GM12878 (cell line): ENCODE results near the gene LGALS4.

Experiments used
- CHD1 ChIP-seq: IDR thresholded peaks from 2 replicates; pipeline ENCODE4 v1.6.1; 2012; ENCODE audit warnings: low read depth, low read length, improper control_type of control experiment
- EZH2 ChIP-seq: IDR thresholded peaks from 2 replicates; pipeline ENCODE4 v1.6.1; 2012; ENCODE audit warnings: low read depth, mild to moderate bottlenecking, control low read depth, inconsistent platforms, low read length, borderline replicate concordance; ENCODE audit not compliant: control insufficient read depth
- POLR2A ChIP-seq: IDR thresholded peaks from 2 replicates; pipeline ENCODE4 v1.6.1; 2011; ENCODE audit warnings: low read depth, mild to moderate bottlenecking, low read length
- RUNX3 ChIP-seq: IDR thresholded peaks from 2 replicates; pipeline ENCODE4 v1.6.1; 2012; ENCODE audit warnings: low read length, inconsistent platforms
- SP1 ChIP-seq: IDR thresholded peaks from one replicate; pipeline ENCODE4 v1.6.1; 2011; ENCODE audit warnings: low read depth, low read length
- YY1 ChIP-seq: IDR thresholded peaks from 2 replicates; pipeline ENCODE4 v1.6.1; 2011; ENCODE audit warnings: low read depth, mild to moderate bottlenecking, low read length
- TF ChIP-seq, protein P1 (sequence below): fragments of 450-650 bp; IDR thresholded peaks from 2 replicates; pipeline ENCODE4 v1.6.1; 2018; ENCODE audit warnings: mild to moderate bottlenecking, low read depth, moderate library complexity; ENCODE audit not compliant: partially characterized antibody
- TF ChIP-seq, protein P2 (sequence below): fragments of 450-650 bp; conservative IDR thresholded peaks from 2 replicates; pipeline ENCODE4 v1.6.1; 2017; ENCODE audit warnings: mild to moderate bottlenecking, moderate library complexity
- TF ChIP-seq, protein P3 (sequence below): IDR thresholded peaks from 2 replicates; pipeline ENCODE4 v1.6.1; 2011; ENCODE audit warnings: mild to moderate bottlenecking, low read depth, low read length, moderate library complexity; ENCODE audit not compliant: insufficient replicate concordance
- TF ChIP-seq, protein P4 (sequence below): IDR thresholded peaks from 2 replicates; pipeline ENCODE4 v1.6.1; 2012; ENCODE audit warnings: low read depth, low read length, improper control_type of control experiment

- TF ChIP-seq SP1 (no peak), EZH2 (no peak), POLR2A (no peak), RUNX3 (no peak), CHD1 (no peak), YY1 (no peak)
- TF ChIP-seq, protein P1, sequence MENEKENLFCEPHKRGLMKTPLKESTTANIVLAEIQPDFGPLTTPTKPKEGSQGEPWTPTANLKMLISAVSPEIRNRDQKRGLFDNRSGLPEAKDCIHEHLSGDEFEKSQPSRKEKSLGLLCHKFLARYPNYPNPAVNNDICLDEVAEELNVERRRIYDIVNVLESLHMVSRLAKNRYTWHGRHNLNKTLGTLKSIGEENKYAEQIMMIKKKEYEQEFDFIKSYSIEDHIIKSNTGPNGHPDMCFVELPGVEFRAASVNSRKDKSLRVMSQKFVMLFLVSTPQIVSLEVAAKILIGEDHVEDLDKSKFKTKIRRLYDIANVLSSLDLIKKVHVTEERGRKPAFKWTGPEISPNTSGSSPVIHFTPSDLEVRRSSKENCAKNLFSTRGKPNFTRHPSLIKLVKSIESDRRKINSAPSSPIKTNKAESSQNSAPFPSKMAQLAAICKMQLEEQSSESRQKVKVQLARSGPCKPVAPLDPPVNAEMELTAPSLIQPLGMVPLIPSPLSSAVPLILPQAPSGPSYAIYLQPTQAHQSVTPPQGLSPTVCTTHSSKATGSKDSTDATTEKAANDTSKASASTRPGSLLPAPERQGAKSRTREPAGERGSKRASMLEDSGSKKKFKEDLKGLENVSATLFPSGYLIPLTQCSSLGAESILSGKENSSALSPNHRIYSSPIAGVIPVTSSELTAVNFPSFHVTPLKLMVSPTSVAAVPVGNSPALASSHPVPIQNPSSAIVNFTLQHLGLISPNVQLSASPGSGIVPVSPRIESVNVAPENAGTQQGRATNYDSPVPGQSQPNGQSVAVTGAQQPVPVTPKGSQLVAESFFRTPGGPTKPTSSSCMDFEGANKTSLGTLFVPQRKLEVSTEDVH, result no peak
- TF ChIP-seq, protein P2, sequence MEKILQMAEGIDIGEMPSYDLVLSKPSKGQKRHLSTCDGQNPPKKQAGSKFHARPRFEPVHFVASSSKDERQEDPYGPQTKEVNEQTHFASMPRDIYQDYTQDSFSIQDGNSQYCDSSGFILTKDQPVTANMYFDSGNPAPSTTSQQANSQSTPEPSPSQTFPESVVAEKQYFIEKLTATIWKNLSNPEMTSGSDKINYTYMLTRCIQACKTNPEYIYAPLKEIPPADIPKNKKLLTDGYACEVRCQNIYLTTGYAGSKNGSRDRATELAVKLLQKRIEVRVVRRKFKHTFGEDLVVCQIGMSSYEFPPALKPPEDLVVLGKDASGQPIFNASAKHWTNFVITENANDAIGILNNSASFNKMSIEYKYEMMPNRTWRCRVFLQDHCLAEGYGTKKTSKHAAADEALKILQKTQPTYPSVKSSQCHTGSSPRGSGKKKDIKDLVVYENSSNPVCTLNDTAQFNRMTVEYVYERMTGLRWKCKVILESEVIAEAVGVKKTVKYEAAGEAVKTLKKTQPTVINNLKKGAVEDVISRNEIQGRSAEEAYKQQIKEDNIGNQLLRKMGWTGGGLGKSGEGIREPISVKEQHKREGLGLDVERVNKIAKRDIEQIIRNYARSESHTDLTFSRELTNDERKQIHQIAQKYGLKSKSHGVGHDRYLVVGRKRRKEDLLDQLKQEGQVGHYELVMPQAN, result no peak
- TF ChIP-seq, protein P3, sequence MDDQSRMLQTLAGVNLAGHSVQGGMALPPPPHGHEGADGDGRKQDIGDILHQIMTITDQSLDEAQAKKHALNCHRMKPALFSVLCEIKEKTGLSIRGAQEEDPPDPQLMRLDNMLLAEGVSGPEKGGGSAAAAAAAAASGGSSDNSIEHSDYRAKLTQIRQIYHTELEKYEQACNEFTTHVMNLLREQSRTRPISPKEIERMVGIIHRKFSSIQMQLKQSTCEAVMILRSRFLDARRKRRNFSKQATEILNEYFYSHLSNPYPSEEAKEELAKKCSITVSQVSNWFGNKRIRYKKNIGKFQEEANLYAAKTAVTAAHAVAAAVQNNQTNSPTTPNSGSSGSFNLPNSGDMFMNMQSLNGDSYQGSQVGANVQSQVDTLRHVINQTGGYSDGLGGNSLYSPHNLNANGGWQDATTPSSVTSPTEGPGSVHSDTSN, result no peak
- TF ChIP-seq, protein P4, sequence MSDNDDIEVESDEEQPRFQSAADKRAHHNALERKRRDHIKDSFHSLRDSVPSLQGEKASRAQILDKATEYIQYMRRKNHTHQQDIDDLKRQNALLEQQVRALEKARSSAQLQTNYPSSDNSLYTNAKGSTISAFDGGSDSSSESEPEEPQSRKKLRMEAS, result no peak
Observed at GRCh38 chr19:38812009-38812840, 520 bp downstream of the LGALS4 start.
